Epidermal melanocyte (primary cell): Measurements from ENCODE around the gene RNF103.
"Not testable (repeated sequence)": the region's sequence is repeated elsewhere in the genome, so short reads cannot be mapped to it uniquely, and the experiment has no call there.

Experiments
- DNase-seq: peaks from one replicate; pipeline ENCODE4 v3.0.0; 2011; ENCODE audit warnings: low spot score; ENCODE audit not compliant: insufficient read length

The RNF103 gene, protein sequence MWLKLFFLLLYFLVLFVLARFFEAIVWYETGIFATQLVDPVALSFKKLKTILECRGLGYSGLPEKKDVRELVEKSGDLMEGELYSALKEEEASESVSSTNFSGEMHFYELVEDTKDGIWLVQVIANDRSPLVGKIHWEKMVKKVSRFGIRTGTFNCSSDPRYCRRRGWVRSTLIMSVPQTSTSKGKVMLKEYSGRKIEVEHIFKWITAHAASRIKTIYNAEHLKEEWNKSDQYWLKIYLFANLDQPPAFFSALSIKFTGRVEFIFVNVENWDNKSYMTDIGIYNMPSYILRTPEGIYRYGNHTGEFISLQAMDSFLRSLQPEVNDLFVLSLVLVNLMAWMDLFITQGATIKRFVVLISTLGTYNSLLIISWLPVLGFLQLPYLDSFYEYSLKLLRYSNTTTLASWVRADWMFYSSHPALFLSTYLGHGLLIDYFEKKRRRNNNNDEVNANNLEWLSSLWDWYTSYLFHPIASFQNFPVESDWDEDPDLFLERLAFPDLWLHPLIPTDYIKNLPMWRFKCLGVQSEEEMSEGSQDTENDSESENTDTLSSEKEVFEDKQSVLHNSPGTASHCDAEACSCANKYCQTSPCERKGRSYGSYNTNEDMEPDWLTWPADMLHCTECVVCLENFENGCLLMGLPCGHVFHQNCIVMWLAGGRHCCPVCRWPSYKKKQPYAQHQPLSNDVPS

GRCh38 chr2:86623494-86624266 is at the start of gene RNF103:
RNF103 (minus strand) TSS chr2:86623865; CDS start chr2:86622886, 979 bp downstream.
- DNase-seq = peak; percentile 92

GRCh38 chr2:86673011-86673410 is 49.3 kb upstream of the RNF103 start:
- no peak for DNase-seq

GRCh38 chr2:86672027-86672545 is 48.4 kb upstream of the RNF103 start:
- DNase-seq = no peak

- no peak for DNase-seq
These were observed 47.8 kb upstream of the RNF103 start for GRCh38 chr2:86671337-86671981.

GRCh38 chr2:86669323-86669722 is 45.7 kb upstream of the RNF103 start:
- not testable (repeated sequence) for DNase-seq

DNA sequence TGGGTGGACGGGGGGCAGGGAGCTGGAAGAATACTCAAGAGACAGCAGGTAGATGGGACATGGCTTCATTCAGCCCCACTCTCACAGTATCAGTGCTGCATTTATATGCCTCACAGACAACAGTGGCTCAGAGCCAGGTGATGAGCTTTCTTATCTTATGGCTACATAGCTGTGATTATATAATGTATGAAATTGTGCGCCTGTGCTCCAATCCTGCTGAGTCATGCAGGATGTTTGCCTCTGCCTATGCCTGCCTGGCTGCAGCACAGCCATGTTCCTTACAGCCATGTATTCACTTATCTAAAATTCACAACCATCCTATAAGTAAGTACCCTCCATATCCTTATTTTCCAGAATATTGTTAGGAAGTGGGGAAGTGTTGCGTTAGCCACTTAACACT is 37.7 kb upstream of the RNF103 start:
- no peak for DNase-seq

DNA sequence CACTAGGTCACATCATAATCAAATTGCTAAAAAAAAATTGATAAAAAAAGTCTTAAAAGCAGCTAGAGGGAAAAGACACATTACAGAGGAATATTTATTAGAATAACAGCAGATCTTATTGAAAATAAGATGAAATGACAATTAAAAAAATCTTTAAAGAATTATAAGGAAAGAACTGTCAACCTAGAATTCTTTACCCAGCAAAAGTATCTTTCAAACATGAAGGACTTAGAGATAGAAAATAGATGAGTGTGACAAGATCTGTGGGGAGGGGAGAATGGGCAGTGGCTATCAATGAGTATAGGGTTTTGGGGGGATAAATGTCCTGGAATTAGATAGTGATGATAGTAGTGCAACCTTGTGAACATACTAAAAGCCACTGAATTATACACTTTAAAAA is 26.5 kb upstream of the RNF103 start:
- DNase-seq = no peak

GRCh38 chr2:86649119-86649947 is 25.7 kb upstream of the RNF103 start:
- DNase-seq = no peak

GRCh38 chr2:86648681-86649080 is 25.0 kb upstream of the RNF103 start:
- no peak for DNase-seq

- no peak for DNase-seq
These were observed 23.2 kb upstream of the RNF103 start for GRCh38 chr2:86646865-86647264.

GRCh38 chr2:86646329-86646728 is 22.7 kb upstream of the RNF103 start:
- no peak for DNase-seq

GRCh38 chr2:86645752-86646151 is 22.1 kb upstream of the RNF103 start:
- DNase-seq = no peak

DNA sequence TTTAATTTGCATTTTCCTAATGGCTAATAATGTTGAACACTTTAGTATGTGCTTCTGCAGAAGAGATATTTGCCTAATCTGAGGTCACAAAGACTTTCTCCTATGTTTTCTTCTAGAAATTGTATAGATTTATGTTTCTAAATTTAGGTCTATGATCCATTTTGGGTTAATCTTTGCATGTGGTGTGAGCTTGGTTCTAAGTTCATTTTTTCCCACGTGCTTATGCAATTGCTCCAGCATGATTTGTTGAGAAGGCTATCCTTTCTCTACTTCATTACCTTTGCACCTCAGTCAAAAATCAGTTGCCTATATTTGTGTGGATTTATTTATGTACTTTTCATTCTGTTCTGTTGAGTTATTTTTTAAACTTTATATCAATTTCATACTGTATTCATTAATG is 15.0 kb upstream of the RNF103 start:
- DNase-seq = no peak

GRCh38 chr2:86636842-86637241 is 13.2 kb upstream of the RNF103 start:
- DNase-seq = no peak

- DNase-seq = no peak
These were observed 10.7 kb upstream of the RNF103 start for GRCh38 chr2:86634352-86634751.

- no peak for DNase-seq
These were observed 9.5 kb upstream of the RNF103 start for GRCh38 chr2:86633155-86633651.

DNA sequence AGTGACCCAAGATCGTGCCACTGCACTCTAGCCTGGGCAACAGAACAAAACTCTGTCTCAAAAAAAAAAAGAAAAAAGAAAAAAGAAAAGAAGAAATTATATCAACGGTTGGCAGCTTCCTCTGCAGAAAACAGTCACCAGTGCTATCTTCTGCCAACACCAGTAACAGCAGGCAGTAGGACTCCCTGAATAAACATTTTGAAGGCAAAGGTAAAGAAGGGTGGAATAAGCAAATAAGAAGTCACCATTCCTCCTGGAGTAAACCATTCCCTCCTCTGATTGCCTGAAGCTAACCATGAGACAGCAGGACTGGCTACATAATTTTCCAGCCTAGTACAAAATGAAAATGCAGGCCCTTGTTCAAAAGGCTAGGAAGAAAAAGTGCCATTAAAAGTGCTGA is 9.0 kb upstream of the RNF103 start:
- no peak for DNase-seq

DNA sequence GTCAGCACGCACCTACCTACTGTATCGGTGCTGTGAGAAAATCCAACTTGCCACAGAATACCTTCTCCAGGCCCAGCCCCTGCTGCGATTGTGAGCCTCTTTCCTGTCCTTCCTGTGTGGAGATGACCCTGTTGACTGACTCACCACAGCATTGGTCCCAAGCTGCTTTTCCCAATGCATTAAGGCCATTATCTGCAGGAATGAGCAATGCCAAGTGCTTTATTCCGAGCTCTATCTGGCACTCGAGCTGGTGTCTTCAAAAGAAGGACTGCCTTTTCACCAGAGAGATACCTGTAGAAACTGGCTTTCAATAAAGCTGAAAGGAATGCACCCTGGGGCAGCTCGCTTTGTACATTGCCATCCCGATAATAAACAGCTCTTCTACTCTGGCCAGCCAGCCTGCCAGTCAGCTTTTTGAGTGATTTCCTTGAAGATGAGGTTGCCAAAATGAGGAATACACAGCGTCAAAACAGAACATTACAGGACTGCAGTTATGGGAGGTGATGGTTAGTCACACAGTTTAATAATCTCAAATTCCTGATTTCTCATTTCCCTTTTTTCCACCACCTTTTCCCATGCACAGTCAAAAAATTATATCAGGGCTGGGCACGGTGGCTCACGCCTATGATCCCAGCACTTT is 8.3 kb upstream of the RNF103 start:
- no peak for DNase-seq

DNA sequence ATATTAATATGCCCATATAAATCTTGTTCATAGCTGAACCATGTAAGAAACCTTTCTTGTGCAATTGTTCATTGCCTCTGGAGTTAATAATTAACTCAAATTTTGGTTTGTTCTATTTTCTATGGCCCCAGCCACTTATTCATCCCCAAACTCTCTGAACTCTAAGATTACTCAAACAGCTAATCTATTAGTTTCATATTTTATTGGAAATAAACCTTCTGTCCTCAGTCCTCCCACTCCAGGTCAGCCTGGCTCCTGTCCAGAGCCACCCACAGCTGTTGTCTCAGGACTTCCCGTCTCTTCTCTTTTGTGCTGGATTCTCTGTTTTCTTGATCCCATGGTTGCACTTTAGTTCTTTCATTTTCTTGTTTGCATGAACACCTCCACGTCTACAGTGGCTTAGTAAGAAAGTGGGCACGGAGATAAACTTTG is 4.4 kb upstream of the RNF103 start:
- DNase-seq = no peak

DNA sequence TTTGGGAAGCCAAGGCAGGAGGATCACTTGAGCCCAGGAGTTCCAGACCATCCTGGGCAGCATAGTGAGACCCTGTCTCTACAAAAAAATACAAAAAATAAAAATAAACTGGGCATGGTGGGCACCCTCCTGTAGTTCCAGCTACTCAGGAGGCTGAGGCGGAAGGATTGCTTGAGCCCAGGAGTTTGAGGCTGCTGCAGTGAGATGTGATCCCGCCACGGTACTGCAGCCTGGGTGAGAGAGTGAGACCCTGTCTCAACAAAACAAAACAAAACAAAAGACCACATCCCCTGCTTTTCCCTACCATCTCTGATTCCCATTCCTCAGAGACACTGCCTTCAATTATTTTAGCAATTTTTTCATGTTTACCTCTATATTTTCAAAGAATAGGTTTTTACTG is 3.9 kb upstream of the RNF103 start:
- DNase-seq = no peak
